COLO829 (cell line): Measurements from ENCODE around the gene CCDC57.
"Not testable (repeated sequence)": the region's sequence is repeated elsewhere in the genome, so short reads cannot be mapped to it uniquely, and the experiment has no call there.

Experiments used
- DNase-seq: peaks from one replicate; pipeline ENCODE4 v3.0.0; 2012; ENCODE audit warnings: low spot score

Gene CCDC57

GRCh38 chr17:82175951-82176350 lies 36.7 kb downstream of the CCDC57 start:
- no peak for DNase-seq

GRCh38 chr17:82175201-82175600 lies 37.4 kb downstream of the CCDC57 start:
- DNase-seq, result no peak

GRCh38 chr17:82174042-82174857 lies 38.4 kb downstream of the CCDC57 start:
- DNase-seq, result not testable (repeated sequence)

- DNase-seq, result no peak
Observed at GRCh38 chr17:82173351-82174041, 39.1 kb downstream of the CCDC57 start.

- no peak for DNase-seq
Observed at GRCh38 chr17:82172486-82173160, 40.0 kb downstream of the CCDC57 start.

GRCh38 chr17:82171750-82172375 lies 40.8 kb downstream of the CCDC57 start:
- no peak for DNase-seq

GRCh38 chr17:82170412-82170961 lies 42.2 kb downstream of the CCDC57 start:
- no peak for DNase-seq

GRCh38 chr17:82168568-82168967 lies 44.1 kb downstream of the CCDC57 start:
- DNase-seq, result no peak

- no peak for DNase-seq
Observed at GRCh38 chr17:82167028-82167427, 45.6 kb downstream of the CCDC57 start.

GRCh38 chr17:82164853-82165252 lies 47.8 kb downstream of the CCDC57 start:
- DNase-seq, result no peak

- DNase-seq, result no peak
Observed at GRCh38 chr17:82161216-82161615, 51.4 kb downstream of the CCDC57 start.

GRCh38 chr17:82160075-82160474 lies 52.6 kb downstream of the CCDC57 start:
- DNase-seq, result no peak

- no peak for DNase-seq
Observed at GRCh38 chr17:82158825-82159224, 53.8 kb downstream of the CCDC57 start.

GRCh38 chr17:82157046-82158035 lies 55.3 kb downstream of the CCDC57 start:
- no peak for DNase-seq

GRCh38 chr17:82156284-82156925 lies 56.2 kb downstream of the CCDC57 start:
- DNase-seq, result no peak

GRCh38 chr17:82155606-82156005 lies 57.0 kb downstream of the CCDC57 start:
- DNase-seq, result no peak

GRCh38 chr17:82154881-82155331 lies 57.7 kb downstream of the CCDC57 start:
- no peak for DNase-seq

GRCh38 chr17:82153745-82154375 lies 58.8 kb downstream of the CCDC57 start:
- peak; percentile 74 for DNase-seq

- DNase-seq, result no peak
Observed at GRCh38 chr17:82153295-82153691, 59.3 kb downstream of the CCDC57 start.
